ENCODE data around the gene EPHA7. TPM values are rescaled to one million over a fixed set of nuclear protein-coding genes. Genes with fewer than 3 reads are reported as not detected.

Gene EPHA7
- total RNA-seq, 6 experiments from 2014 or later: 0.03 TPM; not detected in 5

GRCh38 chr6:93412452-93412851 is 6.9 kb downstream of the EPHA7 start:
- peaks cover 11% of the 10 kb centered on the region for H3K27me3 Mint-ChIP-seq (ENCODE audit: insufficient read depth)

DNA sequence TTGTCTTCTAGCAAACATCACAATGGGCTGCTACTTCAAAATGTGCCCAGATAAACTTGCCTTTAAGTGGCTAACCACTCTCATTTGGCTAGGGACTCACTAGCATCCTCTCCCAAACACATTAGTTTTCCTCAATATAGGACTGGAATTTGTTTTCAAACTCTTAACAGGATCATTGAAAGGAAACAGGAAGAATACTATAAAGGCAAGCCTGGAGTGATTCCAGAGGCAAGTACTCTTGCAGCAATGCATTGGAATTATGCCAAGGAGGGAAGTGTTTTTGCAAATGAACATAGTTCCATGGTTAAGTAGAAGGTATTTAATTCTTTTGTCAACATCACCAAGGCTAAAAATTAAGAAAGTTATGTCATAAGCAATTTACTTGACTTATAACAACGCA is 12.2 kb downstream of the EPHA7 start:
- Mint-ChIP-seq H3K9me3 (no peaks in the 10 kb centered on the region), H3K36me3 (ENCODE audit: low read depth) (no peaks in the 10 kb centered on the region), H3K4me1 (ENCODE audit: low read depth) (no peaks in the 10 kb centered on the region), H3K27me3 (ENCODE audit: insufficient read depth) (no peaks in the 10 kb centered on the region), H3K4me3 (no peak overlapping the region), H3K27ac (no peak overlapping the region)
- DNase-seq: no peak
- TF ChIP-seq CTCF (IDR thresholded peaks at IDR 0.05): no peak

More at GRCh38 chr6:93412452-93412851, 6.9 kb downstream of the EPHA7 start:
- DNase-seq: no peak
- H3K4me3 Mint-ChIP-seq: no peak overlapping the region
- H3K9me3 Mint-ChIP-seq: no peaks in the 10 kb centered on the region
- H3K4me1 Mint-ChIP-seq (ENCODE audit: low read depth): no peaks in the 10 kb centered on the region
- no peak for TF ChIP-seq CTCF (IDR thresholded peaks at IDR 0.05)
- H3K27ac Mint-ChIP-seq: no peak overlapping the region
- no peaks in the 10 kb centered on the region for H3K36me3 Mint-ChIP-seq (ENCODE audit: low read depth)

- no peak for DNase-seq
- no peaks in the 10 kb centered on the region for H3K4me1 Mint-ChIP-seq (ENCODE audit: low read depth)
- no peaks in the 10 kb centered on the region for H3K36me3 Mint-ChIP-seq (ENCODE audit: low read depth)
- peaks cover 7% of the 10 kb centered on the region; the same call in 1 of the 2 replicates for H3K9me3 Mint-ChIP-seq
- H3K4me3 Mint-ChIP-seq: no peak overlapping the region
- H3K27me3 Mint-ChIP-seq (ENCODE audit: insufficient read depth): no peaks in the 10 kb centered on the region; the same call in 1 of the 2 replicates
- no peak for TF ChIP-seq CTCF (IDR thresholded peaks at IDR 0.05)
- no peak overlapping the region for H3K27ac Mint-ChIP-seq
Observed at GRCh38 chr6:93403390-93403789, 16.0 kb downstream of the EPHA7 start.

- Mint-ChIP-seq H3K27ac (no peak overlapping the region), H3K9me3 (peaks cover 18% of the 10 kb centered on the region), H3K4me3 (no peak overlapping the region), H3K36me3 (ENCODE audit: low read depth) (no peaks in the 10 kb centered on the region), H3K4me1 (ENCODE audit: low read depth) (no peaks in the 10 kb centered on the region), H3K27me3 (ENCODE audit: insufficient read depth) (no peaks in the 10 kb centered on the region; the same call in 1 of the 2 replicates)
- DNase-seq: no peak
- TF ChIP-seq CTCF (IDR thresholded peaks at IDR 0.05): no peak
Observed at GRCh38 chr6:93398723-93399122, 20.6 kb downstream of the EPHA7 start.

DNA sequence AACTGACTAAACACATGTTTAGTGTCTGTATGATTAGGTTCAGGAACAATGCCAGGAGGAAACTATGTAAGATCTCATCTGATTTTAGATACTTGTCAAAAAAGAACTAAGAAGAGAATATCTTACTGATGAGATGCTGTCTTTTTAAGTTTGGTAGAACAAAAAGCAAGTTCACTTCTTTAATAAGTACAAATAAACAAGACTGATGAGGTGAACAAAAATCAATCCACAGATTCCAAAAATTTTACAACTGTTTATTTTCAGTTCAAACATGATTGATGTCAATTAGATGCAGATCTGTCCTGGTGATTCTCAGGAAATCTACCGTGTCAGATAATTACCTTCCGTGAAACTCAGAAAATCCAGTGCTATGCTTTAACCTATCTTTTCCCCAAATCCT is 24.9 kb downstream of the EPHA7 start:
- no peak for DNase-seq
- no peak overlapping the region for H3K27ac Mint-ChIP-seq
- no peak for TF ChIP-seq CTCF (IDR thresholded peaks at IDR 0.05)
- H3K4me3 Mint-ChIP-seq: no peak overlapping the region
- H3K9me3 Mint-ChIP-seq: peaks cover 21% of the 10 kb centered on the region
- H3K36me3 Mint-ChIP-seq (ENCODE audit: low read depth): no peaks in the 10 kb centered on the region
- no peaks in the 10 kb centered on the region; the same call in 1 of the 2 replicates for H3K27me3 Mint-ChIP-seq (ENCODE audit: insufficient read depth)
- no peaks in the 10 kb centered on the region for H3K4me1 Mint-ChIP-seq (ENCODE audit: low read depth)

GRCh38 chr6:93393554-93394074 is 25.7 kb downstream of the EPHA7 start:
- Mint-ChIP-seq H3K4me3 (no peak overlapping the region), H3K36me3 (ENCODE audit: low read depth) (no peaks in the 10 kb centered on the region), H3K9me3 (peaks cover 21% of the 10 kb centered on the region), H3K27me3 (ENCODE audit: insufficient read depth) (no peaks in the 10 kb centered on the region), H3K4me1 (ENCODE audit: low read depth) (no peaks in the 10 kb centered on the region), H3K27ac (no peak overlapping the region)
- no peak for DNase-seq
- no peak for TF ChIP-seq CTCF (IDR thresholded peaks at IDR 0.05)
